GM12801 (cell line): Measurements from ENCODE around the gene NFXL1.

Source experiments
- CTCF ChIP-seq: IDR thresholded peaks from one replicate; pipeline ENCODE4 v1.5.1; 2011; ENCODE audit warnings: control low read depth; ENCODE audit not compliant: insufficient read length; ENCODE audit errors: extremely low read depth

The NFXL1 gene

GRCh38 chr4:47913330-47913729, 1.1 kb downstream of the NFXL1 start:
- no peak for TF ChIP-seq CTCF

GRCh38 chr4:47907089-47907646, 7.2 kb downstream of the NFXL1 start:
- TF ChIP-seq CTCF, result no peak

GRCh38 chr4:47899639-47900038, 14.7 kb downstream of the NFXL1 start:
- TF ChIP-seq CTCF, result no peak

- TF ChIP-seq CTCF, result no peak
Measured at GRCh38 chr4:47891928-47892327, 22.5 kb downstream of the NFXL1 start.

- TF ChIP-seq CTCF, result no peak
Measured at GRCh38 chr4:47882228-47882627, 32.2 kb downstream of the NFXL1 start.

- no peak for TF ChIP-seq CTCF
Measured at GRCh38 chr4:47879458-47879857, 34.9 kb downstream of the NFXL1 start.

GRCh38 chr4:47876784-47877546, 37.4 kb downstream of the NFXL1 start:
- no peak for TF ChIP-seq CTCF
